Neural cell (in vitro differentiated cells): ENCODE results near the gene CAST. TPM values are rescaled to one million over a fixed set of nuclear protein-coding genes. Genes with fewer than 3 reads are reported as not detected.

Source experiments
- H2AFZ ChIP-seq: fragments of 200-600, 300-800 bp; sonication (generic), shearing (Covaris generic); 2 replicates; pipeline ENCODE4 v1.6.0; 2014; ENCODE audit warnings: low read depth, mild to moderate bottlenecking, antibody characterized with exemption, low read length, moderate library complexity
- H3F3A ChIP-seq: fragments of 200-600 bp; shearing (Covaris generic); 2 replicates; pipeline ENCODE4 v1.6.1; 2016; ENCODE audit warnings: mild to moderate bottlenecking, moderate library complexity, mixed read lengths, antibody characterized with exemption, low read length; ENCODE audit not compliant: insufficient read depth, poor library complexity, severe bottlenecking
- H3K27ac ChIP-seq: fragments of 200-600, 300-800 bp; sonication (generic), shearing (Covaris generic); 2 replicates; pipeline ENCODE4 v1.5.1; 2014; ENCODE audit warnings: mild to moderate bottlenecking, low read length, moderate library complexity
- H3K27me3 ChIP-seq: fragments of 300-800, 200-600 bp; sonication (generic), shearing (Covaris generic); 2 replicates; pipeline ENCODE4 v1.6.0; 2014; ENCODE audit warnings: mild to moderate bottlenecking, low read depth, low read length, moderate library complexity; ENCODE audit not compliant: insufficient read depth
- H3K36me3 ChIP-seq: fragments of 300-800, 200-600 bp; sonication (generic), shearing (Covaris generic); 2 replicates; pipeline ENCODE4 v1.5.1; 2014; ENCODE audit warnings: mild to moderate bottlenecking, antibody characterized with exemption, low read length, moderate library complexity; ENCODE audit not compliant: insufficient read depth
- H3K4me2 ChIP-seq: fragments of 300-800, 200-600 bp; sonication (generic), shearing (Covaris generic); 2 replicates; pipeline ENCODE4 v1.6.0; 2014; ENCODE audit warnings: mild to moderate bottlenecking, low read length
- H3K4me3 ChIP-seq: fragments of 300-800, 200-600 bp; sonication (generic), shearing (Covaris generic); 2 replicates; pipeline ENCODE4 v1.5.1; 2014; ENCODE audit warnings: mild to moderate bottlenecking, low read length, moderate library complexity
- H3K79me2 ChIP-seq: fragments of 200-600 bp; shearing (Covaris generic); replicated peaks from 2 replicates; pipeline ENCODE4 v1.6.0; 2014; ENCODE audit warnings: mild to moderate bottlenecking, low read length, moderate library complexity; ENCODE audit not compliant: insufficient read depth
- H3K9ac ChIP-seq: fragments of 300-800, 200-600 bp; sonication (generic), shearing (Covaris generic); 2 replicates; pipeline ENCODE4 v1.6.1; 2016; ENCODE audit warnings: mild to moderate bottlenecking, low read length, mixed read lengths
- H3K9me2 ChIP-seq: fragments of 200-600 bp; shearing (Covaris generic); 2 replicates; pipeline ENCODE4 v1.6.1; 2016; ENCODE audit warnings: mild to moderate bottlenecking, low read length, mixed read lengths; ENCODE audit not compliant: insufficient read depth
- H3K9me3 ChIP-seq: fragments of 200-600, 300-800 bp; sonication (generic), shearing (Covaris generic); 2 replicates; pipeline ENCODE4 v1.6.1; 2016; ENCODE audit warnings: mild to moderate bottlenecking, mixed run types, low read length, moderate library complexity, mixed read lengths
- H4K20me1 ChIP-seq: fragments of 200-600 bp; shearing (Covaris generic); 2 replicates; pipeline ENCODE4 v1.6.1; 2016; ENCODE audit warnings: mild to moderate bottlenecking, mixed run types; ENCODE audit not compliant: insufficient read depth
- EP300 ChIP-seq: fragments of 450-650 bp; conservative IDR thresholded peaks from 2 replicates; pipeline ENCODE4 v1.6.1; 2014; ENCODE audit warnings: antibody characterized with exemption, mild to moderate bottlenecking, moderate library complexity; ENCODE audit not compliant: poor library complexity, severe bottlenecking
- EZH2 ChIP-seq: fragments of 200-600, 300-800 bp; shearing (Covaris generic), sonication (generic); IDR thresholded peaks from 2 replicates; pipeline ENCODE4 v1.6.1; 2014; ENCODE audit warnings: antibody characterized with exemption, low read length, borderline replicate concordance, mild to moderate bottlenecking; ENCODE audit not compliant: insufficient read depth, poor library complexity, severe bottlenecking
- MXI1 ChIP-seq: fragments of 450-650 bp; conservative IDR thresholded peaks from 2 replicates; pipeline ENCODE4 v1.6.1; 2014; ENCODE audit warnings: antibody characterized with exemption, mild to moderate bottlenecking; ENCODE audit not compliant: poor library complexity, severe bottlenecking
- POLR2AphosphoS5 ChIP-seq: IDR thresholded peaks from 2 replicates; pipeline ENCODE4 v1.6.1; 2012
- RAD21 ChIP-seq: fragments of 450-650 bp; conservative IDR thresholded peaks from 2 replicates; pipeline ENCODE4 v1.6.1; 2014; ENCODE audit warnings: antibody characterized with exemption, mild to moderate bottlenecking, moderate library complexity
- SMC3 ChIP-seq: fragments of 450-650 bp; conservative IDR thresholded peaks from 2 replicates; pipeline ENCODE4 v1.6.1; 2014; ENCODE audit warnings: antibody characterized with exemption, mild to moderate bottlenecking, moderate library complexity; ENCODE audit not compliant: poor library complexity
- TAF1 ChIP-seq: IDR thresholded peaks from 2 replicates; pipeline ENCODE4 v1.6.1; 2012; ENCODE audit warnings: low read depth
- polyA plus RNA-seq: library from polyadenylated mRNA; depleted of rRNA; stranded (reverse); fragments of >200 nt; gene quantifications from 2 replicates; pipeline ENCODE4 v1.2.3, GENCODE V29; 2014
- TF ChIP-seq, protein P1 (sequence below): IDR thresholded peaks from 2 replicates; pipeline ENCODE4 v1.6.1; 2012; ENCODE audit warnings: borderline replicate concordance
- TF ChIP-seq, protein P2 (sequence below): fragments of 450-650 bp; IDR thresholded peaks from 2 replicates; pipeline ENCODE4 v1.5.1; 2014; ENCODE audit warnings: antibody characterized with exemption, mild to moderate bottlenecking, moderate library complexity; ENCODE audit not compliant: poor library complexity, severe bottlenecking

The CAST gene
- polyA plus RNA-seq, 1 donor from 2014 or later, result 8.4 TPM

DNA sequence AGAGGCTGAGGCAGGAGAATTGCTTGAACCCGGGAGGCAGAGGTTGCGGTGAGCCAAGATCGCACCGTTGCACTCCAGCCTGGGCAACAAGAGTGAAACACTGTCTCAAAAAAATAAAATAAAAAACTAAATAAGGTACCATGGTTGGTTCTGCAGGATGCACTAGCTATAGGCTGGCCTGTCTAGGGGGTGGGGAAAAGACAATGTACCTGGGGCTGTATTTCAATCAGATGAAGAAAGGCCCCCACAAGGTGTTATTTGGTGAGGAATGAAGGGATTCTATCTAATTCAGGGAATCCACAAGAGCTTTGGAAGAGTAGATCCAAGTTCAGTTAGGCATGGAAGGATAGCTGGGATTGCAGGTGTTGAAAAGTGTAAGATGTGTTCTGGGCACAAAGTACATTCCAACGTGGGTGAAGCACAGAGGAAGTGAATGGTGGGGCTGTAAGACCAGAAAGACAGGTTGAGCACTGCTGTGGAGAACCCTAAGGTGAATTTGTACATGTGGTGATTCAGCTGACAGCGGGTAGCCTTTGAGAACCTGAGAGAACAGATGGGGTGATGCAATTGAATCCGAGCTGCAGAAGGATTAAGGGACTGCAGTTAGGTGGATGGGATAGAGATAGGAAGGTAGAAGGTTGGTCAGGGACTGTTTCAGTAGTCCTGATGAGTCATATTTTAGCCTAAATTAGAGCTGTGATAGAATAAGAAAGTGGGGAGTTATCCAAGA lies 71.8 kb downstream of the CAST start:
- Histone ChIP-seq H3K4me3 (no peak overlapping the region), H3K27ac (no peak overlapping the region), H3K4me2 (no peak overlapping the region), H2AFZ (no peak overlapping the region), H3F3A (no peaks in the 10 kb centered on the region), H3K9me2 (no peaks in the 10 kb centered on the region), H3K9me3 (no peaks in the 10 kb centered on the region), H3K9ac (no peak overlapping the region), H4K20me1 (no peaks in the 10 kb centered on the region), H3K79me2 (no peaks in the 10 kb centered on the region), H3K36me3 (no peaks in the 10 kb centered on the region), H3K27me3 (no peaks in the 10 kb centered on the region)
- no peak for TF ChIP-seq MXI1
- no peak for TF ChIP-seq TAF1
- TF ChIP-seq EZH2, result no peak
- TF ChIP-seq, protein P1, sequence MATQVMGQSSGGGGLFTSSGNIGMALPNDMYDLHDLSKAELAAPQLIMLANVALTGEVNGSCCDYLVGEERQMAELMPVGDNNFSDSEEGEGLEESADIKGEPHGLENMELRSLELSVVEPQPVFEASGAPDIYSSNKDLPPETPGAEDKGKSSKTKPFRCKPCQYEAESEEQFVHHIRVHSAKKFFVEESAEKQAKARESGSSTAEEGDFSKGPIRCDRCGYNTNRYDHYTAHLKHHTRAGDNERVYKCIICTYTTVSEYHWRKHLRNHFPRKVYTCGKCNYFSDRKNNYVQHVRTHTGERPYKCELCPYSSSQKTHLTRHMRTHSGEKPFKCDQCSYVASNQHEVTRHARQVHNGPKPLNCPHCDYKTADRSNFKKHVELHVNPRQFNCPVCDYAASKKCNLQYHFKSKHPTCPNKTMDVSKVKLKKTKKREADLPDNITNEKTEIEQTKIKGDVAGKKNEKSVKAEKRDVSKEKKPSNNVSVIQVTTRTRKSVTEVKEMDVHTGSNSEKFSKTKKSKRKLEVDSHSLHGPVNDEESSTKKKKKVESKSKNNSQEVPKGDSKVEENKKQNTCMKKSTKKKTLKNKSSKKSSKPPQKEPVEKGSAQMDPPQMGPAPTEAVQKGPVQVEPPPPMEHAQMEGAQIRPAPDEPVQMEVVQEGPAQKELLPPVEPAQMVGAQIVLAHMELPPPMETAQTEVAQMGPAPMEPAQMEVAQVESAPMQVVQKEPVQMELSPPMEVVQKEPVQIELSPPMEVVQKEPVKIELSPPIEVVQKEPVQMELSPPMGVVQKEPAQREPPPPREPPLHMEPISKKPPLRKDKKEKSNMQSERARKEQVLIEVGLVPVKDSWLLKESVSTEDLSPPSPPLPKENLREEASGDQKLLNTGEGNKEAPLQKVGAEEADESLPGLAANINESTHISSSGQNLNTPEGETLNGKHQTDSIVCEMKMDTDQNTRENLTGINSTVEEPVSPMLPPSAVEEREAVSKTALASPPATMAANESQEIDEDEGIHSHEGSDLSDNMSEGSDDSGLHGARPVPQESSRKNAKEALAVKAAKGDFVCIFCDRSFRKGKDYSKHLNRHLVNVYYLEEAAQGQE, result no peak
- no peak for TF ChIP-seq POLR2AphosphoS5
- TF ChIP-seq SMC3, result no peak
- no peak for TF ChIP-seq EP300
- TF ChIP-seq RAD21, result no peak
- TF ChIP-seq, protein P2, sequence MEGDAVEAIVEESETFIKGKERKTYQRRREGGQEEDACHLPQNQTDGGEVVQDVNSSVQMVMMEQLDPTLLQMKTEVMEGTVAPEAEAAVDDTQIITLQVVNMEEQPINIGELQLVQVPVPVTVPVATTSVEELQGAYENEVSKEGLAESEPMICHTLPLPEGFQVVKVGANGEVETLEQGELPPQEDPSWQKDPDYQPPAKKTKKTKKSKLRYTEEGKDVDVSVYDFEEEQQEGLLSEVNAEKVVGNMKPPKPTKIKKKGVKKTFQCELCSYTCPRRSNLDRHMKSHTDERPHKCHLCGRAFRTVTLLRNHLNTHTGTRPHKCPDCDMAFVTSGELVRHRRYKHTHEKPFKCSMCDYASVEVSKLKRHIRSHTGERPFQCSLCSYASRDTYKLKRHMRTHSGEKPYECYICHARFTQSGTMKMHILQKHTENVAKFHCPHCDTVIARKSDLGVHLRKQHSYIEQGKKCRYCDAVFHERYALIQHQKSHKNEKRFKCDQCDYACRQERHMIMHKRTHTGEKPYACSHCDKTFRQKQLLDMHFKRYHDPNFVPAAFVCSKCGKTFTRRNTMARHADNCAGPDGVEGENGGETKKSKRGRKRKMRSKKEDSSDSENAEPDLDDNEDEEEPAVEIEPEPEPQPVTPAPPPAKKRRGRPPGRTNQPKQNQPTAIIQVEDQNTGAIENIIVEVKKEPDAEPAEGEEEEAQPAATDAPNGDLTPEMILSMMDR, result no peak

DNA sequence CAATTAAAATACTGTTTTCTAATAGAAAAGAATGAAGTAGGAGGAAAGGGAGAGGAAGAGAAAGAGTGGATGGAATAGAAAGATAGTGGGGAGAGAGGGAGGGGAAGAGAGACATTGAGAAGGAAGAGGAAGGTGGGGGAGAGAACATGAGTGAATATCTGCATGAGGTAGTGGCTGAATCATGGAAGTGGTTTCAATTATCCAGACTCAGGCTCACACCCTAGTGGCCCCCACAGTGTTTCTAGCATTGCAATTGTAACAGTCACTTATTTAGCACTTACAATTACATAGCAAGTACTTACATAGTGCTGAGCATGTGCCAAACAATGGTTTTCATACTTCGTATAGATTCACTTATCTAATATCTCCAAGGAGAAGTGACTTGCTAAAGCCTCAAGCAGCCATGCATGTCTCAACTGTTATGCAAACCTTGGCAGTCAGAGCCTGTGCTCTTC lies 72.7 kb downstream of the CAST start:
- H3K4me3 ChIP-seq, result no peak overlapping the region
- H3K27me3 ChIP-seq, result no peaks in the 10 kb centered on the region
- H3K9me2 ChIP-seq, result no peaks in the 10 kb centered on the region
- H3K27ac ChIP-seq, result no peak overlapping the region
- H3F3A ChIP-seq, result no peaks in the 10 kb centered on the region
- TF ChIP-seq TAF1 (no peak), SMC3 (no peak)
- no peak overlapping the region for H2AFZ ChIP-seq
- no peaks in the 10 kb centered on the region for H3K9me3 ChIP-seq
- no peaks in the 10 kb centered on the region for H3K36me3 ChIP-seq
- H3K9ac ChIP-seq, result no peak overlapping the region
- no peaks in the 10 kb centered on the region for H4K20me1 ChIP-seq
- no peaks in the 10 kb centered on the region for H3K79me2 ChIP-seq
- no peak overlapping the region for H3K4me2 ChIP-seq
